ENCODE results near the gene MAP4K4.

DNA sequence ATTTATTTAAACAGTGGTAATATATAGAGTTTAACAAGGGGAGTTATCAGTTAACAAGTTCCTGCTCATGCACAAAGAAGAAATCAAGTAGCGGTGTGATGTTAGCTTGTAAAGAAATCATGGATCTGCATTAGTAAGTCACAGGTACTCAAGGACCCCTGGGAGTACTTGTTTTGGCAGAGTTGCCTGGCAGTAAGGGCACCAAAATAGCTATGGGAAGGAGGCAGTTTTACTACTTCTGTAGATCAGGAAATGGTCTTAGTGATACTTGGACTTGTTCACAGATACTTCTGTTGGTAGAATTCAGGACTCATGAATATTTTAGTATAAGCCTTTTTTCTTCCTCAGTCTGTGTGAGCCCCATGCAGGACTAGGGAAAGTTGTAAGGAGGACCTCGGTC lies 186.9 kb downstream of the MAP4K4 start:
- TF ChIP-seq, protein P1, sequence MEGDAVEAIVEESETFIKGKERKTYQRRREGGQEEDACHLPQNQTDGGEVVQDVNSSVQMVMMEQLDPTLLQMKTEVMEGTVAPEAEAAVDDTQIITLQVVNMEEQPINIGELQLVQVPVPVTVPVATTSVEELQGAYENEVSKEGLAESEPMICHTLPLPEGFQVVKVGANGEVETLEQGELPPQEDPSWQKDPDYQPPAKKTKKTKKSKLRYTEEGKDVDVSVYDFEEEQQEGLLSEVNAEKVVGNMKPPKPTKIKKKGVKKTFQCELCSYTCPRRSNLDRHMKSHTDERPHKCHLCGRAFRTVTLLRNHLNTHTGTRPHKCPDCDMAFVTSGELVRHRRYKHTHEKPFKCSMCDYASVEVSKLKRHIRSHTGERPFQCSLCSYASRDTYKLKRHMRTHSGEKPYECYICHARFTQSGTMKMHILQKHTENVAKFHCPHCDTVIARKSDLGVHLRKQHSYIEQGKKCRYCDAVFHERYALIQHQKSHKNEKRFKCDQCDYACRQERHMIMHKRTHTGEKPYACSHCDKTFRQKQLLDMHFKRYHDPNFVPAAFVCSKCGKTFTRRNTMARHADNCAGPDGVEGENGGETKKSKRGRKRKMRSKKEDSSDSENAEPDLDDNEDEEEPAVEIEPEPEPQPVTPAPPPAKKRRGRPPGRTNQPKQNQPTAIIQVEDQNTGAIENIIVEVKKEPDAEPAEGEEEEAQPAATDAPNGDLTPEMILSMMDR (IDR thresholded peaks at IDR 0.05; ENCODE audit: borderline replicate concordance, extremely low read depth, low read length, poor library complexity, severe bottlenecking), result no peak
- no peak for TF ChIP-seq EZH2 (IDR thresholded peaks at IDR 0.05; ENCODE audit: borderline replicate concordance, low read depth, low read length, severe bottlenecking)

All from DND-41 (cell line).